GM18508 (cell line): Measurements from ENCODE around the gene NPAS3.

Experiments
- ATAC-seq: cut with Tn5 transposase; IDR thresholded peaks from one replicate; pipeline ENCODE4 v1.9.1; 2021; ENCODE audit warnings: moderate number of reproducible peaks; ENCODE audit not compliant: insufficient read depth, unreplicated experiment

The NPAS3 gene

DNA sequence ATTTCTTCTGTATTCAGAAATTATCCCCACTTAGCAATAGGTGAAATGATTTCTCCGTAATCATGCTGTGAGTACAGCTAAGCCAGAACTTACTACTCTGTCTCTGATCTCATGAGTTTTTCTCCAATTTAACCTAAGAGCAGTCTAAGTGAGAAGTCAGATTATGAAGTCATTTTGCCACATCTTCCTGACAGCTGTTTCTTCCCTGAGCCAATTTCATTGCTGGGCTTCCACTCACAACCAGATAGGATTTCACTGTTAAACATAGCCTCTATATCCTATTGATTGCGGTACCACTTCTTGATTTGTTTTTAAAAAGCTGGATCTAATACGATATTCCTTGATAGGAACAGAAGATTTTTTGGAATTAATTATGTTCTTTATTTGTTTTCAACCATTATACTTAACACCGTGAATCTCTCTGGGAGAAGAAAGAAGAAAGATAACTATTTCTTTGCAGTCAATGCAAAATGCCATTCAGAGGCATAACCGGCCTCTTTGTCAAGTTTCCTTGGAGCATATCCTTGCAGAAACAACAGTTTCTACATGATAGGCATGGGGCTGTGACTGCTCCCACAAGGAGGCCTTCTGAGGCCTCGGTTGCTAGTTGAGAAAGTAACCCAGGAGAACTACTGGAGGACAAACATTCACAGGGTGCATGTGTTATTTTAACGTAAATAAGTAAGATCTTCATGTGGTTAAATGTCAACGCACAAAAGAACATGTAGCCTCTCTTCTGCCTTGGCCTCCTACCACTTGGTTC lies 212.2 kb downstream of the NPAS3 start:
- ATAC-seq, result no peak

DNA sequence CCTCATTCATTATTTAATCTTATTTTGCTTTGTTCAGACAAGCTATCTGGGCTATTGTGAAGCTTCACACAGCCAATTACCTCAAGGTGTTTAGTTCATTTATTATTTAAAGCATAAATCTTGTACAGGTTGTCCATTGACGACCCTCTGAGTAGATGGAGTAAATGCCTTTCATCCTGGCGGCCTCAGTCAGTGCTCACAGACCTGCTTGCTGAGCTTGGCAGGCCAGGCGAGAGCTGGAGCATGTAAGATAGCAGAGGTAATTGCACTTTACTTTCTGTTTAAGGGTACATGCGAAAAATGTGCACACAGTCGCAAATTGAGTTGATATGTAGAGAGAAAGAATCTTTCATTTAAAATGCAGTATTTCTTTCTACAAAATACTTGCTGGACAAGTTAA lies 224.4 kb downstream of the NPAS3 start:
- ATAC-seq, result no peak

DNA sequence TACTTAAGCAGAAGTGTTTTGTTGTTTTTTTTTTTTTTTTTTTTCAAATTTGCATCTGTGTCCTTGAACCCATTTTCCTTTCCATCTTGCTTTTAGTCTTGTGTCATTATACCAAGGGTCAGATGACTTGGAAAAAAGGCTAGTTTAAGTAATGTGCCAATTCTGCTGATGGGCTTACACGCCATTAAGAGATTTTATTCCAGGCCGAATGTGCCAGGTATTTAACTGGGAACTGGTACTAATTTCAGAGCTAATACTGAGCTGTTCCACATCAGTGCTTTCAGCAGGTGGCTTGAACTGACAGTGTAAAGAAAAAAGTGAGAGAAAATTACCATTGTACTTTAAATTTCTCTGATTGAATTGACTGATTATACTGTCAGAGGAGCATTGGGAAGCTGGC lies 224.9 kb downstream of the NPAS3 start:
- no peak for ATAC-seq

DNA sequence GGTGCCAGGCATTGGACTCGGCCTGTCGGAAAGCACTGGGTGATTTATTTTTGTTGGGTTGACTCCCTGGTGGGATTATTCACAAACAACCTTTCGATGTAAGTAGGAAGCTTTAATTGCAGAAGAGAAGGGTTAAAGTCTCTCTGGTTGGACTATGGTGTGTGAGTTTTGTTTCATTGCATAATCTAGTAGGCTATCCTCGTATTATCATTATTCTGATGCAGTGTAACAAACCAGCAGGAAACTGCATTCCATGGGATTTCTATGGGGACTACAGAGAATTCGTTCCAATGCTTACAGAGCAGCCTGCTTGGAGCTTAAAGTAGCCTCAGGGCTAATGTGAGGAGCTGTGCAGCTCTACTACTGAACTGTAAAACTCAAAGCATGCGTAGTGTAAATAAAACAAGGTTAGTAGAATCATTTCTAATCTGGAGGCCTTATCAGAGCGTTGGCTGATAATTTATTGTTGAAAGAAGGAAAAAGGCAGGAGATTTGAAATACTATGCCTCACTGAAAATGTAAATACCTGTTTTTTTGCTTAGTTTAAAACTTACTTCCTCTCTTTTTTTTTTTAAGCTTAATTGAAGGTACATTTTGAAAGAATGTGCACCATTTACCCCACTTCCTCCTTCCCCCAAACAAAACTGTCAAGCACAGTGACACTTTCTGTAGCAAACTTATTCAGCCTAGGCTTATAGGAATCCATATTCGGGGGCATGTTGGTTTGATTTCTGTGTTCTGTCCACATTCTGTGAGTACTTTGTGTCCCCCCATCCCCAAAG lies 226.7 kb downstream of the NPAS3 start:
- no peak for ATAC-seq

DNA sequence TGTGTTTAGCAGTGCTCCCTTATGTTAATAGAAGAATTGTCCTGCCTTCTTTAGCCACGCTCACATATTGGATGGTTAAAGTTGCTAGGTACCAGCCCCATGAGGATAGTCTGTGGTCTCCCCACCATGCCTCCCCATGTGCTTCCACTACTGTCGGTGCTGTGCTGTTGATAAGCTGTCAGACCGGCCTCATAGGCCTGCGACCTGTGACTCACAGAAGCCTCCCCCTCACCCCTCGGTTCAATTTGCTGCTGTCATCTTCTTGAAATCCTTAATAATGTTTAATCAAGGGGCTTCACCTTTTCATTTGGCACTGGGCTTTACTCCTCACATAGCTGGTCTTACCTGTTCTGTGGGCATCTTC lies 227.2 kb downstream of the NPAS3 start:
- ATAC-seq, result no peak

DNA sequence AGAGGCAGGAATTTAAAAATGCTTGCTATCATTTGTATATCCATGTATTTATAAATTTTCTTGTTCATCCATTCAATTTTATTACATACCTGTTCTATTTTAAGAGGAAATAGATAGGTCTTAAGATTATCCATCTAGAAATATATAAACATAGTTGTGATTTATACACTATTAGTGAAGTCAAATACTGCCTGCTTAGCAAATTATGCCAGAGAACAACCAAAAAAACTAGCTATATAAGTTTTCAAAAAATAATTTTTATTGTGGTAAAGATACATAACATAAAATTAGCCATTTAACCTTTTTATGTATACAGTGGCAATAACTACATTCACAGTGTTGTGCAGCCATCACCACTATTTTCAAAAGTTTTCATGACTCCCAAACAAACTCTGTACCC lies 237.3 kb downstream of the NPAS3 start:
- no peak for ATAC-seq

DNA sequence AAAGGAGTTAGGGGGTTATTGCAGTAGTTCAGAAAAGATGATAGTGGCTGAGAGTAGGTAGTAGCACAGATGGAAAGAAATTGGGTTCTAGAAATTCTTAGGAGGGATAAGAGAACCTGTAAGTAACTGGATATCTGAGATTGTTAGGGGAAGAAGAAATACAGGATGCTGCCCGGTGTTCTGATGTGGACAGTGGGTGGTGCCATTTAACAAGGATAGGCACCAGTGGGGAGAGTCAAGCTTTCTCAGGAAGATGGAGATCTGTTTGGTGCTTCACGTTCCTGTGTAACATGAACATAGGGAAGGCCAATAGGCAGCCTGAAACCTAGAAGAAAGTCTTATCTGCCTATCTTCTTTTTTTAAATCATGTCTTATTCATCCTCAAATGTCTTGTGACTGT lies 245.9 kb downstream of the NPAS3 start:
- ATAC-seq, result no peak

DNA sequence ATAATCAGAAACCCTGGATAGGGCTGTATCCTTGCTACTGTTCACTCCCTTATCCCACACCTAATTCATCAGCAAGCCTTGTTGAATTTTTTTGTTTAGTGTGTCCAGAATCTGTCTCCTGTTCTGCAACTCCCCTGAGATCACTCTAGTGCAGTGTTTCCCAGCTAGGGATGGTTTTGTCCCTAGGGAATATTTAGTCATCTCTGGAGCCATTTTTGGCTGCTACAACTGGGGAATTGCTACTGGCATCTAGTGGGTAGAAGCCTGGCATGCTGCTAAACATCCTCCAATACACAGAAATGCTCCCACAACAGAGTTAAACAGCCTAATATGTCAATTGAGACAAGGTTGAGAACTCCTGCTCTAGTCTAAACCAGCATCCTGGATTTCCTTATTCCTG lies 248.0 kb downstream of the NPAS3 start:
- ATAC-seq, result no peak

DNA sequence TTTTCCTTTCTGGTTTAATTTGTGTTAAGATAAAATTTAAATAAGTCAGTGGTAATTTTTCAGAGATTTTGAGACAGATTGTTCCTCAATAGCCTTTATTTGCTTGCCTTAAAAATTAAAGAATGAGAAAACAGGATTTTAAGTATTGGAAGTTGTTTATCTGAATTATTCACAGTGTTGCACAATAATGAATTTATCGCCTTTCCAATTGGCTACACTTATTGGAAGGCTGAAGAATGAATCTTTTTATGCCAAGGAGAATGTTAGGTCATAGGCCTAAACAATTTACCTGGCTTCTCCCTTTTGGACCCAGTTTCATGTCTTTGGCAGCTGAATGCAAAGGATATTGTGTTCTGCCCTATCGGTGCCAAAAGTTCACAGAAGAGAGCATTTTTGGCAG lies 250.2 kb downstream of the NPAS3 start:
- ATAC-seq, result no peak

DNA sequence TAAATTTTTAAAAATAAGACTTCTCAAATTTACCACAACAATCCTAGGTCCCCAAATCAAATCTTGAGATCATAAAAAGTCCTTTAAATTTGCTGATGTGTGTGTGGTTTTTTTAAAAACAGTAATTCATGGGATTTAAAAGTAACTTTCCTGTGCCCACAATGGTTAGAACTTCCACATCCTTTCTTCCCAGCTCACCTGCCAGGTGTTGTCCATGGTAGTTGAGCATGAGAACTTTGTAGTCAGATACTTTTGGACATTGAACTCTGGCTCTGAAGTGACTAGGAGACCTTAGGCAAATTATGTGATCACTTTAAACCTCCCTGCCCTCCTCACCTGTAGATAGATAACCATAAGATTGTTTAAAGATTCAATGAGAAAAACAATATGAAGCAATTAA lies 253.2 kb downstream of the NPAS3 start:
- ATAC-seq, result no peak

DNA sequence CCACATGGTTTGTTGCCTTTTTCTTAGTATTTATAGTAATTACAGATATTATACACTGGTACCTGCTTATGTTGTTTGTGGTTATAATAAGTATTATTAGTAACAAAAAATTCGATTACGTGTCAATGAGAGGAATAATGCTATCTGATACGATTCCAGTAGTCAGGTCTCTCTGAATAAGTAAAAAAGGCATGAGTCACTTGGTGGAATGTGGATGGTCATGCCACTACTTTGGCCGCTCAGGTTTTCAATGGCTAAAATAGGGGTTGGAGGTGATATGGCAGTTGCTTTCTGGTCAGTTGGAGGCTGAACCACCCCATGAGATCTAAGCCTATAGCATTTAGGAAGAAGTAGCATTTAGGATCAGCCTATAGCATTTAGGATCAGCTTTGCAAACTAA lies 255.9 kb downstream of the NPAS3 start:
- ATAC-seq, result no peak

DNA sequence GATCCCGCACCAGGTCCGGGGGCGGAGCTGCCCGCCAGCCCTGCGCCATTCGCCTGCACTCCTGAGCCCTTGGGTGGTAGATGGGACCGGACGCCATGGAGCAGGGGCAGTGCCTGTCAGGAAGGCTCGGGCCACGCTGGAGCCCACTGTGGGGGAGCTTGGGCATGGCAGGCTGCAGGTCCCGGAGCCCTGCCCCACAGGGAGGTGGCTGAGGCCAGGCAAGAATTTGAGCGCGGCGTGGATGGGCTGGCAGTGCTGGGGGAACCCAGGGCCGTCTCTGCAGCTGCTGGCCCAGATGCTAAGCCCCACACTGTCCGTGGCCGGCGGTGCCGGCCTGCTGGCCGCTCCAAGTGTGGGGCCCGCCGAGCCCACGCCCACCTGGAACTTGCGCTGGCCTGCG lies 260.0 kb downstream of the NPAS3 start:
- ATAC-seq, result no peak

DNA sequence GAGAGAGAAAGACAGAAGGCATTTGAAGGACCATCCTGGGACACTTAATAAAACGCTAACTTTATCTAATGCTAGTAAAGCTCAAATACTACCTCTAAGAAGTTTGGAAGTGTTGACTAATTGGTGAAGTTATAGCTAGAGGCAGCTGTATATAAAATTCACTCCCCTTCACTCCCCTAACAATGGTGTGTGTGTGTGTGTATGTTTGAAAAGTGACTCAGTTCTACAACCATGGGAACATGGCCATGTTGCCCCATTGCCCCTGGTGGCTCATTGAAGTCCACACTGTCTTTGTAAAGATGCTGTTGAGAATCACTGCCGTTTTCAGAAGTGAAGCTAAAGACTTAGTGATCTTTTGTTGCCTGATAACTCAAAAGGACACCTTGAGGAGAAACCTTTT lies 262.4 kb downstream of the NPAS3 start:
- ATAC-seq, result no peak

DNA sequence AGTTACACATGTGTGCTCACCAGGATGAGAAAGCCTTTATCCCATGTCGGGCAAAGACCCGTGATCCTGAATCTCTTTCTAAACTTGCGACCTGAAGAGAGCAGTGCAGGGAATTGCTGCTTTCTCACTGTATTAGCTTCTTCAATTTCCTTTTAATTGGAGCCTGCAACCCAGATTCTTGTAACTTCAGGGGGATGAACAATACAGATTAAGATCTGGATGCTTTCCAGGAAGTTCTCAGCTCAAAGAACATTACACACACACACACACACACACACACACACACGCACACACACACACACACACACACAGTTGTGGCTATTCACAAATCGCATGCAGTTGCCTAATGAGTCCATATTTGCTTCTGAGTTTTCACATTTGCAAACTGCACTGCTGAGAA lies 268.3 kb downstream of the NPAS3 start:
- no peak for ATAC-seq

DNA sequence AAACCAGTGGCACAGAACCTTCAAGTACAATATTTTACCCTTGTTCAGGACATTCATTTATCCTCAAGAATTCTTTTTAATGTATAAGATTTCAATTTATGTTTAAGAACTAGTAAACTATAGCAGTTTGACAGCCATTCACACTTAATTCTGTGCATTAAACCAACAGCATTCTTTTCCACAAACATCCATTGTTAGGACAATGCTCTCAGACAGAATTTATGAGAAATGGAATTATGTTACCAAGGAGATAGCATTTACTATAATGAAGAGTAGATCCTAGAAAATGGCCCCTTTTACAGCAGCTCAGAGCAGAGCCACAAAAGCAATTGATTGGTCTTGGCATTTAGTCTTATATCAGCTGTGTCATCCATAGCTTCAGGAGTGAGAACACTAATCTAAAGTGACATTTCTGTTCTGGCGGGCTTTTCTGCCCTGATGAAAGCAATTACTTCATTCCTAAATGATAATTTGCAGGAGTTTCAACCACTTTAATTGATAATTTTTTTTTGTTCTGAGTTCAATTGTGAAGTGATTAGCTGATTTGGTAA lies 268.9 kb downstream of the NPAS3 start:
- ATAC-seq, result no peak

DNA sequence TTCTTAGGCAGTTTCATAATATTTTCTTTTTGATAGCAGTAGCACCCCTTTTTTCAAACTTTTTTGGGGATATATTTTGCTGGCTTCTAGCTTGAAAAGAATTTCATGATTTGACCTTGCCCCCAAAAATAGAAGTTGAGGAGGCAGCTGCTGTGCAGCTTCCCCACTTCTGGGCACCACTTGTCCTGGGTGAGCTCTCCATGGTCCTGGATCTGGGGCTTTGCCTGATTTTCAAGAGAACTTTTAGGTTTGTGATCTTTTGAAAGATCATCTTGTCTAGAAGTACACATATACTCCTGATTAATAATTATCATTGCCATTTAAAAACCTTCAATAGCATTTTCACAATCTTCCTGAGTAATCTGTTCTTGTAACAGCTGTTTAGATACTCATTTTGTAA lies 271.6 kb downstream of the NPAS3 start:
- no peak for ATAC-seq

DNA sequence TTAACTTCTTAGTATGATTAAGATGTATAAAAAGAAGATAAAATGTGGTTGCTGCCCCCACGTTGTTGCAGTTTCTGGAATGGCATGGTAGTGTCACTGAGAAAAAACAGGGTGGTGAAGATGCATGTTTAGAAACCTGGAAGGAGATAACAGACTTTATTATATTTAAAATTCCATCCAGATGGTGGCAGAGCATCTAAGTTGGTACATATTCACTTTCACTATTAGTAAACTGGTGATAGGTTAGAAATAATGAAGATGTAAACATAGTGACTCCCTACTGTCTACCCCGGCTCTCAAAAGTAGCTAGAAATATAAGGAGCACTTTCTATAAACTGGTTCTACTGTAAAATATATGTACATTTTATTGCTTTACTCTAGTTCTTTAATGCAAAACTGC lies 279.3 kb downstream of the NPAS3 start:
- ATAC-seq, result no peak

DNA sequence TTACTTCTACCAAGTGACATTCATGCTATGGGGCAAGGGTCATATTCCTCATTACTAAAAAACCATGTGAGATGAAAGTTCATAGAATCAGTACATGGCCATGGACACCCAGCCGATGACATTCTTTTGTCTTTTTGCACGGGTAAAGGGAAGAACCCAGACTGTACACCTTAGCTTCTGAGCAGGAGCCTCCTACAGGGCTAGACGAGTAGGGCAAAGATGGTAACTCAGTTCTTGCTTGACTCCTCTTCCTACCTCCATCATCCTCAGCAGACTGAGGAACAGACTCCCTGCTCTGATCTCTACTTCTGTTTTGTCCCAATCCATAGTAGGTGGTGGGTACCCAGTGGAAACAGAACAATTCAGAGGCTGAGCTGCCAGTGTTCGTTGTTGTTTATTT lies 281.3 kb downstream of the NPAS3 start:
- no peak for ATAC-seq

DNA sequence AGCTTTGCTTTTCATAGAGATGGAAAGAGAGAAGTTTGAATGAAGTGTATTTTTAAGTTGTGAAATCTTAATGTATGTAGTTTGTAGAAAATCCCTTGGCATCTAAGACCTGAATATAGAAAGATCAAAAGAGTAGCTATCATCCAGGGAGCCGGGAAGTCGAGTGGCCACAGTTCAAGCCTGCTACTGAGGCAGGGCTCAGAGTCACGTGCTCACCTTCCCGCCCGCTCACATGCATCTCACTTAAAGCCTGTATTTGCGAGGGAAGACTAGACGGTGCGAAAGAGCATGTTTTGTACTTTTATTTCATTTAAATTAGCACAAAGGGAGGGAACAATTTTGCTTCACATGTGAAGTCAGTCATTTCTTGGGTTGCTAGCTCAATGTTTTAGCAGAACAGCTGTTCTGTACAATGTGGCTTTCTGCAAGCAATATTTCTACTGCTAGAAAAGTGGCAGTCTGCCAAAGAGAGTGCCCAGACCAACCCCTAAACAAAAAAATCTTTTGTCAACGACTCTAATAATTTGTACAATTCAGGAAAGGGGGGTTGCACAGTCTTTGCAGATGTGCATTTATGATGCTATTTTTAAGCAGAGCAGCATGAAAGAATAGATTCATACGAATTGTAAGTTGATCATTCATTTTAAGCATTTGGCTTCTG lies 290.7 kb downstream of the NPAS3 start:
- no peak for ATAC-seq

DNA sequence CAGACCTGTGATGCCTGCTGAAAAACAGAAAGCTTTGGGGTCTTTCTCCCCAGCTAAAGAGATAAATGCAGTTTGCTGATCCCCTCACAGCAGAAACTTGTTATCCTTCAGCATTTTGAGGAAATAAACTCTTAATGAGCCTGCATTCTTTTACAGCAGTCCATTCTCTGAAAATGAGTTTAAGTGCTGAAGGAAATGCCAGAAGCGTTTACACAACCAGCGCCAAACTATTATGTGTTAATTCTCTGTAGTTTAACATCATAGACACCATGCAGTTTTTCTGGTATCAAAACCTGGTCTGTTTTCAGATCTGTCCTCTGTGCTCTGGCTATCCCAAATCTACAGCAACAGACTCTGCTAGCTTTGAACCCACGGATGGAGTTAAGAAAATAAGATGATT lies 291.3 kb downstream of the NPAS3 start:
- ATAC-seq, result no peak

DNA sequence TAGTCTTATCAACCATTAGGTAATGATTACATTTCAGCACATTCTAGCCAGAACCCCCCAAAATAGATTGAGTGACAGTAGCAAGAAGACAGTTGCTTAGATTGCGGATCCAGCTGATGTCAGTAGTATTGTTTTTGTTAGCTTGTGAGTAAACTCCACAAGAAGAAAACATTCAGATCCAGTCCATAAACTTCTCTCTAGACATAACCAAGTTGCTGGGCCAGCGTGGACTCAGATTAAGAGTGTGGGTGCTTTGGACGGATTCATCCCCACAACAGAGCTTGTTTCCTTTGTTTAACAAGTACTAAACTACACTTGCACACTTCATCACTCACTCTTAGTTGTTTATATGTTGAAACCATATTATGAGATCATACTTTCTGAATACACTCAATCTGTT lies 293.4 kb downstream of the NPAS3 start:
- no peak for ATAC-seq
